Astrocyte (in vitro differentiated cells and primary cell): ENCODE results near the gene WNT5B. TPM values are rescaled to one million over a fixed set of nuclear protein-coding genes. Genes with fewer than 3 reads are reported as not detected.

ENCODE experiments used
- DNase-seq: peaks from one replicate; pipeline ENCODE4 v3.0.0-alpha.2; 2010; ENCODE audit warnings: low read depth
- FAIRE-seq: peaks from 2 replicates; lab custom pipeline; 2011; peaks lifted over from hg19 to GRCh38; lab: Jason Lieb, UNC
- H2AFZ ChIP-seq: 2 replicates; pipeline ENCODE4 v1.6.0; 2012; ENCODE audit warnings: low read depth, low read length, inconsistent platforms
- H3K27ac ChIP-seq: 2 replicates; pipeline ENCODE4 v1.5.1; 2011; ENCODE audit warnings: low read depth, low read length, inconsistent platforms
- H3K27me3 ChIP-seq: 2 replicates; pipeline ENCODE4 v1.6.0; 2011; ENCODE audit warnings: low read length, inconsistent platforms; ENCODE audit not compliant: insufficient read depth
- H3K36me3 ChIP-seq: 2 replicates; pipeline ENCODE4 v1.5.1; 2011; ENCODE audit warnings: low read length, inconsistent platforms; ENCODE audit not compliant: insufficient read depth
- H3K4me1 ChIP-seq: 2 replicates; pipeline ENCODE4 v1.5.1; 2011; ENCODE audit warnings: low read length, inconsistent platforms; ENCODE audit not compliant: insufficient read depth
- H3K4me2 ChIP-seq: 2 replicates; pipeline ENCODE4 v1.6.0; 2012; ENCODE audit warnings: low read length, inconsistent platforms
- H3K4me3 ChIP-seq: 2 replicates; pipeline ENCODE4 v1.5.1; 2011; ENCODE audit warnings: low read depth, mild to moderate bottlenecking, low read length, inconsistent platforms; ENCODE audit not compliant: insufficient read depth
- H3K79me2 ChIP-seq: 2 replicates; pipeline ENCODE4 v1.6.0; 2012; ENCODE audit warnings: mild to moderate bottlenecking, low read length, inconsistent platforms; ENCODE audit not compliant: insufficient read depth
- H3K9ac ChIP-seq: 2 replicates; pipeline ENCODE4 v1.6.0; 2012; ENCODE audit warnings: mild to moderate bottlenecking, low read length, inconsistent platforms
- H3K9me3 ChIP-seq: 2 replicates; pipeline ENCODE4 v1.5.1; 2012; ENCODE audit warnings: low read depth, mild to moderate bottlenecking, low read length, inconsistent platforms; ENCODE audit not compliant: insufficient read depth
- H4K20me1 ChIP-seq: 2 replicates; pipeline ENCODE4 v1.6.0; 2012; ENCODE audit warnings: low read length, inconsistent platforms; ENCODE audit not compliant: insufficient read depth
- H3K27ac Mint-ChIP-seq: one replicate; pipeline ENCODE4 v1.8.0; 2021; ENCODE audit warnings: mild to moderate bottlenecking, mixed read lengths; ENCODE audit not compliant: unreplicated experiment
- H3K27me3 Mint-ChIP-seq: one replicate; pipeline ENCODE4 v1.8.0; 2021; ENCODE audit warnings: low read depth, mixed read lengths; ENCODE audit not compliant: unreplicated experiment
- H3K36me3 Mint-ChIP-seq: one replicate; pipeline ENCODE4 v1.8.0; 2021; ENCODE audit warnings: low read depth, mixed read lengths; ENCODE audit not compliant: unreplicated experiment
- H3K4me1 Mint-ChIP-seq: one replicate; pipeline ENCODE4 v1.8.0; 2021; ENCODE audit warnings: low read depth, mixed read lengths; ENCODE audit not compliant: unreplicated experiment
- H3K4me3 Mint-ChIP-seq: one replicate; pipeline ENCODE4 v1.8.0; 2021; ENCODE audit warnings: mild to moderate bottlenecking, moderate library complexity, mixed read lengths; ENCODE audit not compliant: unreplicated experiment
- H3K9me3 Mint-ChIP-seq: one replicate; pipeline ENCODE4 v1.8.0; 2021; ENCODE audit warnings: mild to moderate bottlenecking, mixed read lengths; ENCODE audit not compliant: unreplicated experiment
- CTCF ChIP-seq: IDR thresholded peaks from 2 replicates; pipeline ENCODE4 v1.5.1; 2011; ENCODE audit warnings: low read depth, mild to moderate bottlenecking, inconsistent platforms, low read length, moderate library complexity; ENCODE audit not compliant: insufficient read depth
- EZH2 ChIP-seq: IDR thresholded peaks from 2 replicates; pipeline ENCODE4 v1.6.1; 2012; ENCODE audit warnings: mild to moderate bottlenecking, low read length, inconsistent platforms; ENCODE audit not compliant: insufficient read depth
- total RNA-seq: library from RNA; stranded (reverse); gene quantifications from 2 replicates; pipeline ENCODE4 v1.2.1, GENCODE V29; 2021

Gene WNT5B
- total RNA-seq, 1 donor from 2014 or later, result 110 TPM

DNA sequence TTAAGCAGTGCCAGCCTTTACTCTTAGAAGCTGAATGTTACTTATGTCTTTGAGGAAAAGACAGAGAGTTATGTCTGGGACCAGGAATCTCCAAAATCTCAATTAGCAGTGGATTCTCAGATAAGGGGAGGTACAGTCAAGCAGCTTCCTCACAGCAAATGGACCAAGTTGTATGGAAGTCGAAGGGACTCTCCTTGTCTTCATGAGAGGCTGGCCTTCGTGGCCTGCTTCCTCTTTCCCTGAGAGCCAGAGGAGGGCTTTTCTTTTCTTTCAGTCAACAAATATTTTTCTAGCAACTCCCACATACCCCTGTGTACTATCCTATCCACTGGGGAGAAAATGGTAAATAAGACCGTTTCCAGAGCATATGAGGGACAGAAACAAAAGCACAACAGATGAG is 6.6 kb upstream of the WNT5B start:
- no peaks in the 10 kb centered on the region for H3K27me3 Mint-ChIP-seq
- no peak overlapping the region for H3K4me3 ChIP-seq
- no peaks in the 10 kb centered on the region for H3K9me3 ChIP-seq
- H3K4me1 Mint-ChIP-seq, result peaks cover 31% of the 10 kb centered on the region
- no peak overlapping the region for H2AFZ ChIP-seq
- H3K36me3 Mint-ChIP-seq, result peaks cover 23% of the 10 kb centered on the region
- H3K36me3 ChIP-seq, result no peaks in the 10 kb centered on the region
- TF ChIP-seq CTCF (no peak), EZH2 (no peak)
- no peaks in the 10 kb centered on the region for H3K9me3 Mint-ChIP-seq
- no peak overlapping the region for H3K4me3 Mint-ChIP-seq
- no peak for FAIRE-seq
- no peaks in the 10 kb centered on the region for H3K27me3 ChIP-seq
- H3K79me2 ChIP-seq, result peaks cover 10% of the 10 kb centered on the region
- H3K9ac ChIP-seq, result no peak overlapping the region
- H3K4me1 ChIP-seq, result peaks cover 15% of the 10 kb centered on the region
- H3K4me2 ChIP-seq, result no peak overlapping the region
- no peak overlapping the region for H3K27ac ChIP-seq
- no peak for DNase-seq
- no peak overlapping the region for H3K27ac Mint-ChIP-seq
- H4K20me1 ChIP-seq, result peaks cover 11% of the 10 kb centered on the region

DNA sequence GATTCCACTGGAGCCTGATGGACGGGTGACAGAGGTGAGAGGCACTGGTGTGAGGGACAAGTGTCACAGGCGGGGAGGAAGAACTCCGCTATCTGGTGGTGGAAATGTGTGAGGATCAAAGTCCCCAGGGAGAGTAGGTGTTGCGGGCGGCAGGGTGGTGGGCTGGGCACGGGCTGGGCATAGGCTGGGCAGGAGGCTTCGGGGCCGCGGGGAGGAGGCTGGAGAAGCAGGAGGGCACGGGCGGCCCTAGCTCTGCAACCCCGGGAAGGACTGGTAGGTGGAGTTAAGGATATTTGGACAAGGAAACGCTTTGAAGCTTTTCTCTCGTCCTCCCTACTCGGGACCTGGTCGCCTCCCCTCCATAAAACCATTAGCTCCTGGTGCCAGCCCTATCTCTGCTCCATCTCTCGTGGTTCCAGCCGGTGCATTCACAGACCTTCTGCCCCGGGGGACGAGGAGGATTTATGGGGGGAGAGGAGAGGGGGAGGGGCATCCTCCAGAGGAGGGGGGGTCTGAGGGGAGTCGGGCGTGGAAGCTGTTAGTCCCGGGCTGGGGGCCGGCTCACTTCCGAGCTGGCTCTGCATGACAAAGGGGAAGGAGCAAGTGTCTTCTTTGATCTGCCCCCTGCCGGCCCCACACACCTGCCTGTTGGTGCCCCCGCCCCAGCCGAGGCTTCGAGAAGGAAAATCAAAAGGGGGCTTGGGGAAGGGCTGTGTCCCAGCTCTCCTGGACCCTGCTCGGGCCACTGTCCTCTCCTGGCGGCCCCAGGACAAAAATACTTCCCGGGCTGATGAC is 504 bp downstream of the WNT5B start:
- peak overlapping the region; percentile 83 for H3K4me2 ChIP-seq
- no peak for TF ChIP-seq CTCF
- no peak for TF ChIP-seq EZH2
- H3K9ac ChIP-seq, result no peak overlapping the region
- peak overlapping the region; percentile 69 for H3K4me3 Mint-ChIP-seq
- H3K79me2 ChIP-seq, result peaks cover 4% of the 10 kb centered on the region
- H3K9me3 ChIP-seq, result no peaks in the 10 kb centered on the region
- H3K4me1 Mint-ChIP-seq, result peaks cover 30% of the 10 kb centered on the region
- peaks cover 3% of the 10 kb centered on the region for H3K36me3 ChIP-seq
- H3K4me1 ChIP-seq, result peaks cover 21% of the 10 kb centered on the region
- H2AFZ ChIP-seq, result no peak overlapping the region
- peaks cover 3% of the 10 kb centered on the region for H3K27me3 Mint-ChIP-seq
- DNase-seq (no peak), FAIRE-seq (no peak)
- no peaks in the 10 kb centered on the region for H3K9me3 Mint-ChIP-seq
- H3K4me3 ChIP-seq, result peak overlapping the region; percentile 29
- peaks cover 46% of the 10 kb centered on the region for H4K20me1 ChIP-seq
- no peak overlapping the region for H3K27ac ChIP-seq
- no peaks in the 10 kb centered on the region for H3K27me3 ChIP-seq
- peak overlapping the region; percentile 34 for H3K27ac Mint-ChIP-seq
- peaks cover 14% of the 10 kb centered on the region for H3K36me3 Mint-ChIP-seq
